GM23338 (cell line): Measurements from ENCODE around the gene SLCO3A1. TPM values are rescaled to one million over a fixed set of nuclear protein-coding genes. Genes with fewer than 3 reads are reported as not detected.

ENCODE experiments used
- ATAC-seq: fragments of 200-7000 bp; cut with Tn5 transposase; 3 replicates; pipeline ENCODE4 v1.9.1; 2020
- DNase-seq: peaks from one replicate; pipeline ENCODE4 v3.0.0-alpha.2; 2015; ENCODE audit warnings: low spot score
- H2AFZ ChIP-seq: fragments of 200-600 bp; sonication (generic); 2 replicates; pipeline ENCODE4 v1.8.0; 2016; ENCODE audit warnings: antibody characterized with exemption, mild to moderate bottlenecking, moderate library complexity
- H3F3A ChIP-seq: fragments of 200-600 bp; sonication (generic); replicated peaks from 2 replicates; pipeline ENCODE4 v1.8.0; 2017; ENCODE audit warnings: antibody characterized with exemption, mixed run types, low read depth
- H3K27ac ChIP-seq: fragments of 200-600 bp; sonication (generic); 2 replicates; pipeline ENCODE4 v1.6.1; 2016; ENCODE audit warnings: low read depth
- H3K27me3 ChIP-seq: fragments of 200-600 bp; sonication (generic); 2 replicates; pipeline ENCODE4 v1.8.0; 2016; ENCODE audit warnings: mild to moderate bottlenecking, mixed run types, moderate library complexity; ENCODE audit not compliant: insufficient read depth
- H3K36me3 ChIP-seq: fragments of 200-600 bp; sonication (generic); 2 replicates; pipeline ENCODE4 v1.8.0; 2016; ENCODE audit warnings: mild to moderate bottlenecking; ENCODE audit not compliant: insufficient read depth
- H3K4me1 ChIP-seq: fragments of 200-600 bp; sonication (generic); 2 replicates; pipeline ENCODE4 v1.8.0; 2016; ENCODE audit warnings: mild to moderate bottlenecking, moderate library complexity; ENCODE audit not compliant: insufficient read depth
- H3K4me2 ChIP-seq: fragments of 200-600 bp; sonication (generic); 2 replicates; pipeline ENCODE4 v1.7.1; 2017; ENCODE audit warnings: mixed run types
- H3K4me3 ChIP-seq: fragments of 200-600 bp; sonication (generic); 2 replicates; pipeline ENCODE4 v1.6.1; 2016; ENCODE audit warnings: mixed run types
- H3K79me2 ChIP-seq: fragments of 200-600 bp; sonication (generic); replicated peaks from 2 replicates; pipeline ENCODE4 v1.8.0; 2017; ENCODE audit warnings: mild to moderate bottlenecking; ENCODE audit not compliant: insufficient read depth
- H3K9me2 ChIP-seq: fragments of 200-600 bp; sonication (generic); 2 replicates; pipeline ENCODE4 v1.8.0; 2017; ENCODE audit not compliant: insufficient read depth
- H4K20me1 ChIP-seq: fragments of 200-600 bp; sonication (generic); replicated peaks from 2 replicates; pipeline ENCODE4 v1.8.0; 2017; ENCODE audit warnings: mild to moderate bottlenecking; ENCODE audit not compliant: insufficient read depth
- H3K27ac Mint-ChIP-seq: 2 replicates; pipeline ENCODE4 v1.8.0; 2020; ENCODE audit warnings: inconsistent platforms, mild to moderate bottlenecking, moderate library complexity, mixed read lengths
- H3K27me3 Mint-ChIP-seq: 3 replicates; pipeline ENCODE4 v1.8.0; 2022; ENCODE audit warnings: low read depth, mild to moderate bottlenecking, moderate library complexity, mixed read lengths, inconsistent platforms; ENCODE audit not compliant: insufficient read depth, poor library complexity
- H3K36me3 Mint-ChIP-seq: 3 replicates; pipeline ENCODE4 v1.8.0; 2021; ENCODE audit warnings: low read depth, mild to moderate bottlenecking, inconsistent platforms, moderate library complexity, mixed read lengths
- H3K4me1 Mint-ChIP-seq: 3 replicates; pipeline ENCODE4 v1.8.0; 2020; ENCODE audit warnings: mild to moderate bottlenecking, inconsistent platforms, mixed read lengths
- H3K4me3 Mint-ChIP-seq: 3 replicates; pipeline ENCODE4 v1.8.0; 2021; ENCODE audit warnings: moderate library complexity, mild to moderate bottlenecking, inconsistent platforms, mixed read lengths
- H3K9me3 Mint-ChIP-seq: 3 replicates; pipeline ENCODE4 v1.8.0; 2020; ENCODE audit warnings: moderate library complexity, mild to moderate bottlenecking, inconsistent platforms, mixed read lengths
- EZH2 ChIP-seq: fragments of 200-600 bp; sonication (generic); IDR thresholded peaks from one replicate; pipeline ENCODE4 v1.8.0; 2017; ENCODE audit warnings: antibody characterized with exemption, mild to moderate bottlenecking, low read depth; ENCODE audit not compliant: unreplicated experiment
- EZH2phosphoT487 ChIP-seq: fragments of 200-600 bp; sonication (generic); IDR thresholded peaks from one replicate; pipeline ENCODE4 v1.8.1; 2018; ENCODE audit warnings: antibody characterized with exemption; ENCODE audit not compliant: unreplicated experiment
- JUNB ChIP-seq: IDR thresholded peaks from one replicate; pipeline ENCODE4 v1.6.1; 2016; ENCODE audit warnings: antibody characterized with exemption; ENCODE audit not compliant: unreplicated experiment
- NANOG ChIP-seq: IDR thresholded peaks from 2 replicates; pipeline ENCODE4 v1.6.1; 2016; ENCODE audit warnings: antibody characterized with exemption, borderline replicate concordance
- STAT1 ChIP-seq: IDR thresholded peaks from one replicate; pipeline ENCODE4 v1.6.1; 2016; ENCODE audit warnings: antibody characterized with exemption; ENCODE audit not compliant: unreplicated experiment
- ZNF114 ChIP-seq: fragments of 250-450 bp; sonication (Bioruptor Pico); IDR thresholded peaks from 2 replicates; pipeline ENCODE4 v1.5.0; 2020; ENCODE audit warnings: mild to moderate bottlenecking, moderate library complexity
- polyA plus RNA-seq: library from polyadenylated mRNA; unstranded; fragments of >200 nt; fragmentation: Nextera tagmentation; extraction: Ambion mirVana; gene quantifications from 2 replicates; pipeline ENCODE4 v1.2.1, GENCODE V29; 2016
- total RNA-seq: library from RNA; depleted of rRNA; stranded (reverse); fragments of >200 nt; shearing (Covaris generic); gene quantifications from 2 replicates; pipeline ENCODE4 v1.2.3, GENCODE V29; 2014
- TF ChIP-seq, protein P1 (sequence below): fragments of 250-450 bp; sonication (Bioruptor Pico); IDR thresholded peaks from 2 replicates; pipeline ENCODE4 v1.5.0; 2020; ENCODE audit warnings: mild to moderate bottlenecking, moderate library complexity
- TF ChIP-seq, protein P2 (sequence below), 2 experiments: fragments of 200-600 bp in 1 of 2; sonication (generic) in 1 of 2; conservative IDR thresholded peaks; 2 replicates each; pipeline versions ENCODE4 v1.5.1 to v1.6.1; 2016 to 2017; ENCODE audit warnings: antibody characterized with exemption in 2 of 2, low read depth in 2 of 2, mild to moderate bottlenecking in 2 of 2, moderate library complexity in 1 of 2
- TF ChIP-seq, protein P3 (sequence below): IDR thresholded peaks from 2 replicates; pipeline ENCODE4 v1.6.1; 2016; ENCODE audit warnings: antibody characterized with exemption

Gene SLCO3A1
- total and polyA plus RNA-seq, 2 experiments from 2014 or later = 7.3 to 9.4 TPM

DNA sequence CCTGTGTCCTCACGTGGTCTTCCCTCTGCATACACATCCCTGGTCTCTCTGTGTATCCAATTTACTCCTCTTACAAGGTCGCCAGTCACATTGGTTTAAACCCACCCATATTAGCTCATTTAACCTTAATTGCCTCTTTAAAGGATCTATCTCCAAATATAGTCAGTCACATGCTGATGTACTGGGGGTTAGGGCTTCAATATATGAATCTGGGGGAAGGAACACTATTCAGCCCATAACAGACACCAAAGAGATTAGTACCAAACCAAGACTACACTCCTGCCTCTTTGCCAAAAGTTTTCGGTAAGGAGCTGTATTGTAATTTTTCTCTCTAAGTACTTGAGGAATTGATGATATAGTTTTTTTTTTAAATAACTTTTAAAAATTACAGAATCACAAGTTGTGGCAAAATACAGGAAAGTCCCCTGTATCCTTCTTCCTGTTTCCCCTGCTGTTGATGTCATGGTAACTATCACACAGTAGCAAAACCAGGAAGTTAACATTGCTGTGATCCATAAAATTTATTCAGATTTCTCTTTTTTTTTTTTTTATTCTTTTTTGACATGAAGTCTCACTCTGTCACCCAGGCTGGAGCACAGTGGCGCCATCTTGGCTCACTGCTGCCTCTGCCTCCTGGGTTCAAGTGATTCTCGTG is 67.8 kb downstream of the SLCO3A1 start:
- no peak overlapping the region for H3K4me2 ChIP-seq
- H3F3A ChIP-seq = no peaks in the 10 kb centered on the region
- H4K20me1 ChIP-seq = no peaks in the 10 kb centered on the region; the same call in 1 of the 2 replicates
- 0 out of 2 replicates have a peak, but pooled peaks cover 4% of the 10 kb centered on the region for H3K9me2 ChIP-seq
- H3K36me3 Mint-ChIP-seq = peaks cover 4% of the 10 kb centered on the region; the same call in 2 of the 3 replicates
- H3K79me2 ChIP-seq = peaks cover 26% of the 10 kb centered on the region
- ATAC-seq (no peak), DNase-seq (no peak)
- no peak overlapping the region for H3K4me3 Mint-ChIP-seq
- H3K36me3 ChIP-seq = no peaks in the 10 kb centered on the region
- 0 out of 2 replicates have a peak, but pooled peaks cover 15% of the 10 kb centered on the region for H3K4me1 ChIP-seq
- no peak overlapping the region for H2AFZ ChIP-seq
- no peaks in the 10 kb centered on the region for H3K9me3 Mint-ChIP-seq
- H3K27me3 ChIP-seq = no peaks in the 10 kb centered on the region
- H3K27me3 Mint-ChIP-seq = no peaks in the 10 kb centered on the region
- H3K27ac ChIP-seq = no peak overlapping the region
- H3K4me1 Mint-ChIP-seq = peaks cover 24% of the 10 kb centered on the region
- TF ChIP-seq NANOG (no peak), JUNB (no peak), EZH2 (no peak), EZH2phosphoT487 (no peak), STAT1 (no peak), ZNF114 (CRISPR knock-in tag) (no peak)
- TF ChIP-seq, protein P1, sequence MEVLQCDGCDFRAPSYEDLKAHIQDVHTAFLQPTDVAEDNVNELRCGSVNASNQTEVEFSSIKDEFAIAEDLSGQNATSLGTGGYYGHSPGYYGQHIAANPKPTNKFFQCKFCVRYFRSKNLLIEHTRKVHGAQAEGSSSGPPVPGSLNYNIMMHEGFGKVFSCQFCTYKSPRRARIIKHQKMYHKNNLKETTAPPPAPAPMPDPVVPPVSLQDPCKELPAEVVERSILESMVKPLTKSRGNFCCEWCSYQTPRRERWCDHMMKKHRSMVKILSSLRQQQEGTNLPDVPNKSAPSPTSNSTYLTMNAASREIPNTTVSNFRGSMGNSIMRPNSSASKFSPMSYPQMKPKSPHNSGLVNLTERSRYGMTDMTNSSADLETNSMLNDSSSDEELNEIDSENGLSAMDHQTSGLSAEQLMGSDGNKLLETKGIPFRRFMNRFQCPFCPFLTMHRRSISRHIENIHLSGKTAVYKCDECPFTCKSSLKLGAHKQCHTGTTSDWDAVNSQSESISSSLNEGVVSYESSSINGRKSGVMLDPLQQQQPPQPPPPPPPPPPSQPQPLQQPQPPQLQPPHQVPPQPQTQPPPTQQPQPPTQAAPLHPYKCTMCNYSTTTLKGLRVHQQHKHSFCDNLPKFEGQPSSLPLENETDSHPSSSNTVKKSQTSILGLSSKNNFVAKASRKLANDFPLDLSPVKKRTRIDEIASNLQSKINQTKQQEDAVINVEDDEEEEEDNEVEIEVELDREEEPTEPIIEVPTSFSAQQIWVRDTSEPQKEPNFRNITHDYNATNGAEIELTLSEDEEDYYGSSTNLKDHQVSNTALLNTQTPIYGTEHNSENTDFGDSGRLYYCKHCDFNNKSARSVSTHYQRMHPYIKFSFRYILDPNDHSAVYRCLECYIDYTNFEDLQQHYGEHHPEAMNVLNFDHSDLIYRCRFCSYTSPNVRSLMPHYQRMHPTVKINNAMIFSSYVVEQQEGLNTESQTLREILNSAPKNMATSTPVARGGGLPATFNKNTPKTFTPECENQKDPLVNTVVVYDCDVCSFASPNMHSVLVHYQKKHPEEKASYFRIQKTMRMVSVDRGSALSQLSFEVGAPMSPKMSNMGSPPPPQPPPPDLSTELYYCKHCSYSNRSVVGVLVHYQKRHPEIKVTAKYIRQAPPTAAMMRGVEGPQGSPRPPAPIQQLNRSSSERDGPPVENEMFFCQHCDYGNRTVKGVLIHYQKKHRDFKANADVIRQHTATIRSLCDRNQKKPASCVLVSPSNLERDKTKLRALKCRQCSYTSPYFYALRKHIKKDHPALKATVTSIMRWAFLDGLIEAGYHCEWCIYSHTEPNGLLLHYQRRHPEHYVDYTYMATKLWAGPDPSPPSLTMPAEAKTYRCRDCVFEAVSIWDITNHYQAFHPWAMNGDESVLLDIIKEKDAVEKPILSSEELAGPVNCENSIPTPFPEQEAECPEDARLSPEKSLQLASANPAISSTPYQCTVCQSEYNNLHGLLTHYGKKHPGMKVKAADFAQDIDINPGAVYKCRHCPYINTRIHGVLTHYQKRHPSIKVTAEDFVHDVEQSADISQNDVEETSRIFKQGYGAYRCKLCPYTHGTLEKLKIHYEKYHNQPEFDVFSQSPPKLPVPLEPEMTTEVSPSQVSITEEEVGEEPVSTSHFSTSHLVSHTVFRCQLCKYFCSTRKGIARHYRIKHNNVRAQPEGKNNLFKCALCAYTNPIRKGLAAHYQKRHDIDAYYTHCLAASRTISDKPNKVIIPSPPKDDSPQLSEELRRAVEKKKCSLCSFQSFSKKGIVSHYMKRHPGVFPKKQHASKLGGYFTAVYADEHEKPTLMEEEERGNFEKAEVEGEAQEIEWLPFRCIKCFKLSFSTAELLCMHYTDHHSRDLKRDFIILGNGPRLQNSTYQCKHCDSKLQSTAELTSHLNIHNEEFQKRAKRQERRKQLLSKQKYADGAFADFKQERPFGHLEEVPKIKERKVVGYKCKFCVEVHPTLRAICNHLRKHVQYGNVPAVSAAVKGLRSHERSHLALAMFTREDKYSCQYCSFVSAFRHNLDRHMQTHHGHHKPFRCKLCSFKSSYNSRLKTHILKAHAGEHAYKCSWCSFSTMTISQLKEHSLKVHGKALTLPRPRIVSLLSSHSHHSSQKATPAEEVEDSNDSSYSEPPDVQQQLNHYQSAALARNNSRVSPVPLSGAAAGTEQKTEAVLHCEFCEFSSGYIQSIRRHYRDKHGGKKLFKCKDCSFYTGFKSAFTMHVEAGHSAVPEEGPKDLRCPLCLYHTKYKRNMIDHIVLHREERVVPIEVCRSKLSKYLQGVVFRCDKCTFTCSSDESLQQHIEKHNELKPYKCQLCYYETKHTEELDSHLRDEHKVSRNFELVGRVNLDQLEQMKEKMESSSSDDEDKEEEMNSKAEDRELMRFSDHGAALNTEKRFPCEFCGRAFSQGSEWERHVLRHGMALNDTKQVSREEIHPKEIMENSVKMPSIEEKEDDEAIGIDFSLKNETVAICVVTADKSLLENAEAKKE = no peak
- TF ChIP-seq, protein P2, sequence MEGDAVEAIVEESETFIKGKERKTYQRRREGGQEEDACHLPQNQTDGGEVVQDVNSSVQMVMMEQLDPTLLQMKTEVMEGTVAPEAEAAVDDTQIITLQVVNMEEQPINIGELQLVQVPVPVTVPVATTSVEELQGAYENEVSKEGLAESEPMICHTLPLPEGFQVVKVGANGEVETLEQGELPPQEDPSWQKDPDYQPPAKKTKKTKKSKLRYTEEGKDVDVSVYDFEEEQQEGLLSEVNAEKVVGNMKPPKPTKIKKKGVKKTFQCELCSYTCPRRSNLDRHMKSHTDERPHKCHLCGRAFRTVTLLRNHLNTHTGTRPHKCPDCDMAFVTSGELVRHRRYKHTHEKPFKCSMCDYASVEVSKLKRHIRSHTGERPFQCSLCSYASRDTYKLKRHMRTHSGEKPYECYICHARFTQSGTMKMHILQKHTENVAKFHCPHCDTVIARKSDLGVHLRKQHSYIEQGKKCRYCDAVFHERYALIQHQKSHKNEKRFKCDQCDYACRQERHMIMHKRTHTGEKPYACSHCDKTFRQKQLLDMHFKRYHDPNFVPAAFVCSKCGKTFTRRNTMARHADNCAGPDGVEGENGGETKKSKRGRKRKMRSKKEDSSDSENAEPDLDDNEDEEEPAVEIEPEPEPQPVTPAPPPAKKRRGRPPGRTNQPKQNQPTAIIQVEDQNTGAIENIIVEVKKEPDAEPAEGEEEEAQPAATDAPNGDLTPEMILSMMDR (conservative IDR thresholded peaks at IDR 0.05; ENCODE audit: low read depth in 2 of 2) = no peak
- TF ChIP-seq, protein P3, sequence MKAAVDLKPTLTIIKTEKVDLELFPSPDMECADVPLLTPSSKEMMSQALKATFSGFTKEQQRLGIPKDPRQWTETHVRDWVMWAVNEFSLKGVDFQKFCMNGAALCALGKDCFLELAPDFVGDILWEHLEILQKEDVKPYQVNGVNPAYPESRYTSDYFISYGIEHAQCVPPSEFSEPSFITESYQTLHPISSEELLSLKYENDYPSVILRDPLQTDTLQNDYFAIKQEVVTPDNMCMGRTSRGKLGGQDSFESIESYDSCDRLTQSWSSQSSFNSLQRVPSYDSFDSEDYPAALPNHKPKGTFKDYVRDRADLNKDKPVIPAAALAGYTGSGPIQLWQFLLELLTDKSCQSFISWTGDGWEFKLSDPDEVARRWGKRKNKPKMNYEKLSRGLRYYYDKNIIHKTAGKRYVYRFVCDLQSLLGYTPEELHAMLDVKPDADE = no peak
- H3K27ac Mint-ChIP-seq = no peak overlapping the region
- H3K4me3 ChIP-seq = no peak overlapping the region
